Activated CD8-positive, alpha-beta memory T cell treated with anti-CD3 and anti-CD28 coated beads, Interleukin-2, amount 10 ng/mL, durations not matched to agents 7 days and 5 days (primary cell): ENCODE measurements around the gene C10orf105. TPM values are rescaled to one million over a fixed set of nuclear protein-coding genes. Genes with fewer than 3 reads are reported as not detected.

Experiments used
- ATAC-seq: fragments of 150-1000 bp; cut with Tn5 transposase; one replicate; pipeline ENCODE4 v1.10.0; 2021; ENCODE audit warnings: moderate library complexity
- CTCF ChIA-PET: fragments of 350-600 bp; sonication (Branson Sonifier 250); formaldehyde crosslinking; loops from one replicate; lab custom pipeline; 2021; ENCODE audit warnings: antibody characterized with exemption; lab: Charles Lee
- DNase-seq: peaks from one replicate; pipeline ENCODE4 v3.0.0-alpha.2; 2020
- H3K27ac Mint-ChIP-seq: one replicate; pipeline ENCODE4 v1.8.0; 2021; ENCODE audit warnings: mild to moderate bottlenecking, mixed read lengths
- H3K27me3 Mint-ChIP-seq: one replicate; pipeline ENCODE4 v1.8.0; 2021; ENCODE audit warnings: mixed read lengths
- H3K36me3 Mint-ChIP-seq: one replicate; pipeline ENCODE4 v1.8.0; 2021; ENCODE audit warnings: mild to moderate bottlenecking, mixed read lengths
- H3K4me1 Mint-ChIP-seq: one replicate; pipeline ENCODE4 v1.8.0; 2021; ENCODE audit warnings: mixed read lengths
- H3K4me3 Mint-ChIP-seq: one replicate; pipeline ENCODE4 v1.8.0; 2021; ENCODE audit warnings: mild to moderate bottlenecking, moderate library complexity, mixed read lengths
- H3K9me3 Mint-ChIP-seq: one replicate; pipeline ENCODE4 v1.8.0; 2022; ENCODE audit warnings: low read depth, mixed read lengths
- total RNA-seq, 2 experiments: library from RNA; stranded (reverse); gene quantifications; one replicate each; pipeline ENCODE4 v1.2.3, GENCODE V29; 2021

Gene C10orf105
- total RNA-seq, 2 experiments from 2014 or later = 0.18 to 0.26 TPM

GRCh38 chr10:71717056-71717455 is 2.5 kb downstream of the C10orf105 start:
- Mint-ChIP-seq H3K27ac (no peak overlapping the region), H3K9me3 (no peaks in the 10 kb centered on the region), H3K4me3 (no peak overlapping the region), H3K4me1 (peaks cover 28% of the 10 kb centered on the region), H3K36me3 (no peaks in the 10 kb centered on the region), H3K27me3 (peaks cover 3% of the 10 kb centered on the region)
- no peak for DNase-seq
- no peak for ATAC-seq
- CTCF ChIA-PET = interaction anchor here (0.9 to 16.3 kb wide), 7 partner anchors 8 to 95 kb away, joined by 3 to 235 read pairs (median 5); partner anchors contain the start of gene VSIR

GRCh38 chr10:71716426-71716825 is 3.2 kb downstream of the C10orf105 start:
- Mint-ChIP-seq H3K36me3 (no peaks in the 10 kb centered on the region), H3K4me1 (peaks cover 28% of the 10 kb centered on the region), H3K27ac (no peak overlapping the region), H3K4me3 (no peak overlapping the region), H3K27me3 (no peaks in the 10 kb centered on the region), H3K9me3 (no peaks in the 10 kb centered on the region)
- ATAC-seq = no peak
- CTCF ChIA-PET = interaction anchor here (0.9 to 16.3 kb wide), 7 partner anchors 8 to 57 kb away, joined by 3 to 235 read pairs (median 5); partner anchors contain the start of gene VSIR
- no peak for DNase-seq

GRCh38 chr10:71715860-71716259 is 3.7 kb downstream of the C10orf105 start:
- CTCF ChIA-PET = interaction anchor here (1.0 to 16.3 kb wide), 6 partner anchors 8 to 57 kb away, joined by 3 to 235 read pairs (median 7); partner anchors contain the start of gene VSIR
- no peak for ATAC-seq
- Mint-ChIP-seq H3K4me1 (peaks cover 28% of the 10 kb centered on the region), H3K4me3 (no peak overlapping the region), H3K36me3 (no peaks in the 10 kb centered on the region), H3K27me3 (no peaks in the 10 kb centered on the region), H3K27ac (no peak overlapping the region), H3K9me3 (no peaks in the 10 kb centered on the region)
- DNase-seq = no peak

GRCh38 chr10:71715026-71715425 is 4.6 kb downstream of the C10orf105 start:
- no peak for ATAC-seq
- H3K4me1 Mint-ChIP-seq = peaks cover 28% of the 10 kb centered on the region

GRCh38 chr10:71714592-71714991 is 5.0 kb downstream of the C10orf105 start:
- no peak overlapping the region for H3K4me3 Mint-ChIP-seq
- H3K36me3 Mint-ChIP-seq = no peaks in the 10 kb centered on the region
- H3K4me1 Mint-ChIP-seq = peaks cover 29% of the 10 kb centered on the region

More at GRCh38 chr10:71715026-71715425, 4.6 kb downstream of the C10orf105 start:
- H3K27me3 Mint-ChIP-seq = no peaks in the 10 kb centered on the region
- DNase-seq = no peak
- no peaks in the 10 kb centered on the region for H3K36me3 Mint-ChIP-seq
- H3K4me3 Mint-ChIP-seq = no peak overlapping the region
- H3K27ac Mint-ChIP-seq = no peak overlapping the region
- CTCF ChIA-PET = interaction anchor here (0.6 to 16.3 kb wide), 6 partner anchors 11 to 543 kb away, joined by 3 to 235 read pairs (median 20); partner anchors contain the start of gene VSIR
- H3K9me3 Mint-ChIP-seq = no peaks in the 10 kb centered on the region

GRCh38 chr10:71714031-71714410 is 5.6 kb downstream of the C10orf105 start:
- ATAC-seq (no peak), DNase-seq (no peak)
- CTCF ChIA-PET = interaction anchor here (0.7 to 16.3 kb wide), 8 partner anchors 12 to 98 kb away, joined by 3 to 235 read pairs (median 12); partner anchors contain the start of gene VSIR
- peaks cover 33% of the 10 kb centered on the region for H3K4me1 Mint-ChIP-seq
- peak overlapping the region; percentile 42 for H3K4me3 Mint-ChIP-seq
- no peaks in the 10 kb centered on the region for H3K9me3 Mint-ChIP-seq
- H3K27me3 Mint-ChIP-seq = no peaks in the 10 kb centered on the region
- H3K27ac Mint-ChIP-seq = peak overlapping the region; percentile 98
- H3K36me3 Mint-ChIP-seq = no peaks in the 10 kb centered on the region

More at GRCh38 chr10:71714592-71714991, 5.0 kb downstream of the C10orf105 start:
- no peak for DNase-seq
- Mint-ChIP-seq H3K27me3 (no peaks in the 10 kb centered on the region), H3K27ac (peak overlapping the region; percentile 98), H3K9me3 (no peaks in the 10 kb centered on the region)
- CTCF ChIA-PET = interaction anchor here (0.6 to 16.3 kb wide), 8 partner anchors 12 to 544 kb away, joined by 3 to 235 read pairs (median 11); partner anchors contain the start of gene VSIR
- ATAC-seq = no peak

- ATAC-seq (peak; percentile 79), DNase-seq (peak; percentile 63)
- CTCF ChIA-PET = interaction anchor here (1.8 to 16.3 kb wide), 8 partner anchors 13 to 183 kb away, joined by 4 to 235 read pairs (median 12); partner anchors contain the start of gene VSIR
- Mint-ChIP-seq H3K4me3 (peak overlapping the region; percentile 60), H3K27me3 (no peaks in the 10 kb centered on the region), H3K4me1 (peaks cover 36% of the 10 kb centered on the region), H3K36me3 (no peaks in the 10 kb centered on the region), H3K27ac (peak overlapping the region; percentile 98), H3K9me3 (no peaks in the 10 kb centered on the region)
Observed at GRCh38 chr10:71713135-71714030, 6.2 kb downstream of the C10orf105 start.

- H3K27ac Mint-ChIP-seq = peak overlapping the region; percentile 98
- peak overlapping the region; percentile 60 for H3K4me3 Mint-ChIP-seq
- CTCF ChIA-PET = interaction anchor here (0.8 to 16.3 kb wide), 8 partner anchors 9 to 184 kb away, joined by 3 to 235 read pairs (median 12); partner anchors contain the start of gene VSIR
- H3K27me3 Mint-ChIP-seq = no peaks in the 10 kb centered on the region
- H3K36me3 Mint-ChIP-seq = no peaks in the 10 kb centered on the region
- no peaks in the 10 kb centered on the region for H3K9me3 Mint-ChIP-seq
- peaks cover 42% of the 10 kb centered on the region for H3K4me1 Mint-ChIP-seq
- ATAC-seq (no peak), DNase-seq (peak; percentile 64)
Observed at GRCh38 chr10:71712572-71713134, 6.9 kb downstream of the C10orf105 start.

GRCh38 chr10:71712170-71712569 is 7.4 kb downstream of the C10orf105 start:
- CTCF ChIA-PET = interaction anchor here (0.8 to 16.3 kb wide), 7 partner anchors 10 to 184 kb away, joined by 3 to 235 read pairs (median 15); partner anchors contain the start of gene VSIR
- H3K27ac Mint-ChIP-seq = peak overlapping the region; percentile 98
- ATAC-seq (no peak), DNase-seq (no peak)
- H3K4me3 Mint-ChIP-seq = no peak overlapping the region
- no peaks in the 10 kb centered on the region for H3K9me3 Mint-ChIP-seq
- peaks cover 42% of the 10 kb centered on the region for H3K4me1 Mint-ChIP-seq
- no peaks in the 10 kb centered on the region for H3K36me3 Mint-ChIP-seq
- H3K27me3 Mint-ChIP-seq = no peaks in the 10 kb centered on the region

- H3K4me3 Mint-ChIP-seq = no peak overlapping the region
- no peaks in the 10 kb centered on the region for H3K36me3 Mint-ChIP-seq
- no peaks in the 10 kb centered on the region for H3K27me3 Mint-ChIP-seq
- DNase-seq (no peak), ATAC-seq (no peak)
- no peaks in the 10 kb centered on the region for H3K9me3 Mint-ChIP-seq
- CTCF ChIA-PET = interaction anchor here (0.8 to 16.3 kb wide), 7 partner anchors 15 to 334 kb away, joined by 3 to 235 read pairs (median 15); partner anchors contain the start of gene VSIR
- no peak overlapping the region for H3K27ac Mint-ChIP-seq
- H3K4me1 Mint-ChIP-seq = peaks cover 42% of the 10 kb centered on the region
Observed at GRCh38 chr10:71711052-71711623, 8.4 kb downstream of the C10orf105 start.

GRCh38 chr10:71710519-71710918 is 9.1 kb downstream of the C10orf105 start:
- H3K4me1 Mint-ChIP-seq = peaks cover 42% of the 10 kb centered on the region
- no peak overlapping the region for H3K27ac Mint-ChIP-seq
- no peaks in the 10 kb centered on the region for H3K36me3 Mint-ChIP-seq
- CTCF ChIA-PET = interaction anchor here (5.2 to 16.3 kb wide), 2 partner anchors 15 to 62 kb away, joined by 35 to 235 read pairs; partner anchors contain the start of gene VSIR
- H3K9me3 Mint-ChIP-seq = no peaks in the 10 kb centered on the region
- H3K27me3 Mint-ChIP-seq = no peaks in the 10 kb centered on the region
- DNase-seq (no peak), ATAC-seq (no peak)
- no peak overlapping the region for H3K4me3 Mint-ChIP-seq
